ENCODE data around the gene PABPC4L. TPM values are rescaled to one million over a fixed set of nuclear protein-coding genes. Genes with fewer than 3 reads are reported as not detected.
"Not testable (repeated sequence)": the region's sequence is repeated elsewhere in the genome, so short reads cannot be mapped to it uniquely, and the experiment has no call there.

The PABPC4L gene
- total RNA-seq, 1 experiment from 2014 or later: 3.6 TPM

DNA sequence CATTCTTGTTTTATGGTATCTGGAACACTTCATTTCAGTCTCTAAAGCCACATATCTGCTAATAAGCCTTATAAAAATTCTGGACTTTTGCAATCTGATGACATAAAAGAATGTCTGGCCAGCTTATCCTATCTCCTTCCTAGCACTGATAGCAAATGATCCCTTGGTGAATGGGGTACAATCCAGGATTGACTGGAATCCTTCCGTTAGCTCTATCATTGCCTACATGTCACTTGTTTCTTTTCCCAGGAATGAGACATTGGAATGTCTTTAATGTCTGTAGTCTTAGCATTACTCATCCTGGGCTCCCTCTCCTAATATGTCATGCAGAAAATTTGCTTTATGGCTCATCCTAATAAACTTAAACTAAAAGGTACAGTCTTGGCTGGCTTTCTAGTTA, 14.8 kb upstream of the PABPC4L start (continued):
- TF ChIP-seq, protein P1, sequence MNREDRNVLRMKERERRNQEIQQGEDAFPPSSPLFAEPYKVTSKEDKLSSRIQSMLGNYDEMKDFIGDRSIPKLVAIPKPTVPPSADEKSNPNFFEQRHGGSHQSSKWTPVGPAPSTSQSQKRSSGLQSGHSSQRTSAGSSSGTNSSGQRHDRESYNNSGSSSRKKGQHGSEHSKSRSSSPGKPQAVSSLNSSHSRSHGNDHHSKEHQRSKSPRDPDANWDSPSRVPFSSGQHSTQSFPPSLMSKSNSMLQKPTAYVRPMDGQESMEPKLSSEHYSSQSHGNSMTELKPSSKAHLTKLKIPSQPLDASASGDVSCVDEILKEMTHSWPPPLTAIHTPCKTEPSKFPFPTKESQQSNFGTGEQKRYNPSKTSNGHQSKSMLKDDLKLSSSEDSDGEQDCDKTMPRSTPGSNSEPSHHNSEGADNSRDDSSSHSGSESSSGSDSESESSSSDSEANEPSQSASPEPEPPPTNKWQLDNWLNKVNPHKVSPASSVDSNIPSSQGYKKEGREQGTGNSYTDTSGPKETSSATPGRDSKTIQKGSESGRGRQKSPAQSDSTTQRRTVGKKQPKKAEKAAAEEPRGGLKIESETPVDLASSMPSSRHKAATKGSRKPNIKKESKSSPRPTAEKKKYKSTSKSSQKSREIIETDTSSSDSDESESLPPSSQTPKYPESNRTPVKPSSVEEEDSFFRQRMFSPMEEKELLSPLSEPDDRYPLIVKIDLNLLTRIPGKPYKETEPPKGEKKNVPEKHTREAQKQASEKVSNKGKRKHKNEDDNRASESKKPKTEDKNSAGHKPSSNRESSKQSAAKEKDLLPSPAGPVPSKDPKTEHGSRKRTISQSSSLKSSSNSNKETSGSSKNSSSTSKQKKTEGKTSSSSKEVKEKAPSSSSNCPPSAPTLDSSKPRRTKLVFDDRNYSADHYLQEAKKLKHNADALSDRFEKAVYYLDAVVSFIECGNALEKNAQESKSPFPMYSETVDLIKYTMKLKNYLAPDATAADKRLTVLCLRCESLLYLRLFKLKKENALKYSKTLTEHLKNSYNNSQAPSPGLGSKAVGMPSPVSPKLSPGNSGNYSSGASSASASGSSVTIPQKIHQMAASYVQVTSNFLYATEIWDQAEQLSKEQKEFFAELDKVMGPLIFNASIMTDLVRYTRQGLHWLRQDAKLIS (CRISPR knock-in tag; IDR thresholded peaks at IDR 0.05; ENCODE audit: borderline replicate concordance): no peak
- no peak for TF ChIP-seq FOXJ3 (CRISPR knock-in tag; IDR thresholded peaks at IDR 0.05; ENCODE audit: borderline replicate concordance)
- TF ChIP-seq, protein P2, sequence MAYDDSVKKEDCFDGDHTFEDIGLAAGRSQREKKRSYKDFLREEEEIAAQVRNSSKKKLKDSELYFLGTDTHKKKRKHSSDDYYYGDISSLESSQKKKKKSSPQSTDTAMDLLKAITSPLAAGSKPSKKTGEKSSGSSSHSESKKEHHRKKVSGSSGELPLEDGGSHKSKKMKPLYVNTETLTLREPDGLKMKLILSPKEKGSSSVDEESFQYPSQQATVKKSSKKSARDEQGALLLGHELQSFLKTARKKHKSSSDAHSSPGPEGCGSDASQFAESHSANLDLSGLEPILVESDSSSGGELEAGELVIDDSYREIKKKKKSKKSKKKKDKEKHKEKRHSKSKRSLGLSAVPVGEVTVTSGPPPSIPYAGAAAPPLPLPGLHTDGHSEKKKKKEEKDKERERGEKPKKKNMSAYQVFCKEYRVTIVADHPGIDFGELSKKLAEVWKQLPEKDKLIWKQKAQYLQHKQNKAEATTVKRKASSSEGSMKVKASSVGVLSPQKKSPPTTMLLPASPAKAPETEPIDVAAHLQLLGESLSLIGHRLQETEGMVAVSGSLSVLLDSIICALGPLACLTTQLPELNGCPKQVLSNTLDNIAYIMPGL (CRISPR knock-in tag; IDR thresholded peaks at IDR 0.05): no peak
- no peak for TF ChIP-seq KAT7 (CRISPR knock-in tag; IDR thresholded peaks at IDR 0.05; ENCODE audit: borderline replicate concordance)
- no peak for TF ChIP-seq FOXK1 (CRISPR knock-in tag; IDR thresholded peaks at IDR 0.05)

DNA sequence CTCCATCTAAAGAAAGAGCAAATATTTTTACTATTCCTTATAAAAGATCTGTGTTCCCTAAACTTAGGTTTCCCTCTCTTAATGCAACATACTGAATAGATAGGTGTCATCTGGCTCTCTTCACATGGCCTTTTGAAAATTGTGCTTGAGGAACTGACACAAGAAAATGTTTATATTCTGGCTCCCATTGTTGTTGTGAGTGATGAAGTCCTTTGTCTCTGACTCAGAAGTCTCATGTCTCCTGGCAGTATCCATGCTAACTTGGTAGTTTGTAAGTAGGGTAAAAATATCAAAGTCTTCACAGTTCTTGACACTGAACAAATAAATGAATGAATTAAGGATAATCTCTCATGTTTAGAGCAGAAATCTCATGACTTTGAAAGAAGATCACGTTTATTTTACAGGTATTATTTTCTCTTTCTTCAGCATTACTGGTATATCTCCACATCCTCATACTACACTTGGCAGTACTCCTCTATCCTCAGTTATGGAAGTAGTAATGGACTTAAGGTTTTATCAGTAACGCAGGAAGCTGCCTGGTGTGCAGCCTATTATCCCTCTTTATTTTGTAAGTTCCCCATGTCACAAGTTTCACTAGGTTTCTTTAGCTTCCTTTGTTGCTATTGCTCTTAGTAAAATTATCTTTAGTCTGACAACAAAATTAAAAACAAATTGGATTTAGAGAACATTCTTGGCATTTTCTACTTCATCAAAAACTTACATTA, 14.2 kb upstream of the PABPC4L start:
- Mint-ChIP-seq H3K4me3 (no peak overlapping the region), H3K4me1 (peaks cover 5% of the 10 kb centered on the region; the same call in 1 of the 2 replicates), H3K27ac (no peak overlapping the region), H3K9me3 (peaks cover 11% of the 10 kb centered on the region; the same call in 1 of the 2 replicates), H3K36me3 (peaks cover 3% of the 10 kb centered on the region), H3K27me3 (ENCODE audit: low read depth) (no peaks in the 10 kb centered on the region)
- ChIA-PET POLR2A (no interaction called here), CTCF (no interaction called here)
- TF ChIP-seq TCF7 (CRISPR knock-in tag; IDR thresholded peaks at IDR 0.05; ENCODE audit: low read depth): no peak
- TF ChIP-seq, protein P3, sequence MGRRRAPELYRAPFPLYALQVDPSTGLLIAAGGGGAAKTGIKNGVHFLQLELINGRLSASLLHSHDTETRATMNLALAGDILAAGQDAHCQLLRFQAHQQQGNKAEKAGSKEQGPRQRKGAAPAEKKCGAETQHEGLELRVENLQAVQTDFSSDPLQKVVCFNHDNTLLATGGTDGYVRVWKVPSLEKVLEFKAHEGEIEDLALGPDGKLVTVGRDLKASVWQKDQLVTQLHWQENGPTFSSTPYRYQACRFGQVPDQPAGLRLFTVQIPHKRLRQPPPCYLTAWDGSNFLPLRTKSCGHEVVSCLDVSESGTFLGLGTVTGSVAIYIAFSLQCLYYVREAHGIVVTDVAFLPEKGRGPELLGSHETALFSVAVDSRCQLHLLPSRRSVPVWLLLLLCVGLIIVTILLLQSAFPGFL (CRISPR knock-in tag; IDR thresholded peaks at IDR 0.05; ENCODE audit: borderline replicate concordance): no peak
- ATAC-seq: no peak
- DNase-seq (ENCODE audit: low spot score): no peak

DNA sequence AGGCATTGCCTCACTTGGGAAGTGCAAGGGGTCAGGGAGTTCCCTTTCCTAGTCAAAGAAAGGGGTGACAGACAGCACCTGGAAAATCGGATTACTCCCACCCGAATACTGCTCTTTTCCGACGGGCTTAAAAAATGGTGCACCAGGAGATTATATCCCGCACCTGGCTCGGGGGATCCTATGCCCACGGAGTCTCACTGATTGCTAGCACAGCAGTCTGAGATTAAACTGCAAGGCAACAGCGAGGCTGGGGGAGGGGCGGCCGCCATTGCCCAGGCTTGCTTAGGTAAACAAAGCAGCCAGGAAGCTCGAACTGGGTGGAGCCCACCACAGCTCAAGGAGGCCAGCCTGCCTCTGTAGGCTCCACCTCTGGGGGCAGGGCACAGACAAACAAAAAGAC, 6.4 kb upstream of the PABPC4L start:
- POLR2A ChIA-PET; DNase-seq (ENCODE audit: low spot score); H3K27me3 Mint-ChIP-seq (ENCODE audit: low read depth); ATAC-seq; H3K27ac Mint-ChIP-seq; H3K4me3 Mint-ChIP-seq; CTCF ChIA-PET; H3K4me1 Mint-ChIP-seq: not testable (repeated sequence)
- Mint-ChIP-seq H3K36me3 (peaks cover 41% of the 10 kb centered on the region), H3K9me3 (peaks cover 35% of the 10 kb centered on the region)

DNA sequence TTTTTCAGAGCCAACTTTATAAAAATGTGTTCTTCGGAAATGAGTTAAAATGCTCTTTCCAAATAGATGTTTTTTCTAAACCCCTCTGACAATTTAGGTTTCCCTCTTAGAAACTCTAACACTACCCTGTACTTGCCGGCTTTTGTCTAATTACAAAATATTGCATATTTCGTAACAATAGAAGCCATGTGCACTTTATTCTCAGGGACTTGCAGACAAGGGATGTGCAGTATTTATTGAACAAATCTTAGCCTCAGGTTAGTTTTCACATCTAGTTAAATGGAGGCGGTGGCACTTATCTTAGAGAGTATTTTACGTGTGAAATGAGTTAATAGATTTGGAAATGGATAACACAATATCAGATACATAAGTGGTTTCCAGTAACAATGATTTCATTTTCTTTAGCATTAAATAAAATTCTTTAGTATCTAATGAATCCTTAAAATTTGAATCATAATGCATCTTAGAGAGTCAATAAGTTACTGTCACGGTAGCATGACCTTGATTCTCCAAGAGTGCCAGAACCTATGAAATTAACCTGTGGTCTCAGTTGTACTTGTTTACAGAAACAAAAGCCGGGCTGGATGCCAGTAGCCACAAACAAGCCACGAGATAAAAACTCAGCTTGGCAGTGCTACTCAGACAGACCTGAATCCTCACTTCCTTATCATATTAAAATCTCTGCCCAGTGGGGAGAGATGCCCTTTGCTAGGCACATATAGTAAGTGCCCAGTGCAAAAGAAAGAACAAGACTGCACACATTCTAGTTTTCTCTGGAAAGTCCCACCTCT, 772 bp upstream of the PABPC4L start:
- ATAC-seq: no peak
- Mint-ChIP-seq H3K9me3 (peaks cover 24% of the 10 kb centered on the region), H3K4me1 (peaks cover 32% of the 10 kb centered on the region), H3K27me3 (ENCODE audit: low read depth) (peaks cover 13% of the 10 kb centered on the region), H3K27ac (no peak overlapping the region), H3K4me3 (peak overlapping the region; percentile 68), H3K36me3 (peaks cover 24% of the 10 kb centered on the region)
- DNase-seq (ENCODE audit: low spot score): no peak
- ChIA-PET CTCF (no interaction called here), POLR2A (no interaction called here)
- TF ChIP-seq SP1 (CRISPR knock-in tag; conservative IDR thresholded peaks at IDR 0.05): no peak
- TF ChIP-seq, protein P4, sequence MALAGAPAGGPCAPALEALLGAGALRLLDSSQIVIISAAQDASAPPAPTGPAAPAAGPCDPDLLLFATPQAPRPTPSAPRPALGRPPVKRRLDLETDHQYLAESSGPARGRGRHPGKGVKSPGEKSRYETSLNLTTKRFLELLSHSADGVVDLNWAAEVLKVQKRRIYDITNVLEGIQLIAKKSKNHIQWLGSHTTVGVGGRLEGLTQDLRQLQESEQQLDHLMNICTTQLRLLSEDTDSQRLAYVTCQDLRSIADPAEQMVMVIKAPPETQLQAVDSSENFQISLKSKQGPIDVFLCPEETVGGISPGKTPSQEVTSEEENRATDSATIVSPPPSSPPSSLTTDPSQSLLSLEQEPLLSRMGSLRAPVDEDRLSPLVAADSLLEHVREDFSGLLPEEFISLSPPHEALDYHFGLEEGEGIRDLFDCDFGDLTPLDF (CRISPR knock-in tag; IDR thresholded peaks at IDR 0.05): no peak
- no peak for TF ChIP-seq TCF7 (CRISPR knock-in tag; IDR thresholded peaks at IDR 0.05; ENCODE audit: low read depth)
- no peak for TF ChIP-seq RELA (CRISPR knock-in tag; IDR thresholded peaks at IDR 0.05; ENCODE audit: borderline replicate concordance)
